ENCODE data around the gene LRR1.

DNA sequence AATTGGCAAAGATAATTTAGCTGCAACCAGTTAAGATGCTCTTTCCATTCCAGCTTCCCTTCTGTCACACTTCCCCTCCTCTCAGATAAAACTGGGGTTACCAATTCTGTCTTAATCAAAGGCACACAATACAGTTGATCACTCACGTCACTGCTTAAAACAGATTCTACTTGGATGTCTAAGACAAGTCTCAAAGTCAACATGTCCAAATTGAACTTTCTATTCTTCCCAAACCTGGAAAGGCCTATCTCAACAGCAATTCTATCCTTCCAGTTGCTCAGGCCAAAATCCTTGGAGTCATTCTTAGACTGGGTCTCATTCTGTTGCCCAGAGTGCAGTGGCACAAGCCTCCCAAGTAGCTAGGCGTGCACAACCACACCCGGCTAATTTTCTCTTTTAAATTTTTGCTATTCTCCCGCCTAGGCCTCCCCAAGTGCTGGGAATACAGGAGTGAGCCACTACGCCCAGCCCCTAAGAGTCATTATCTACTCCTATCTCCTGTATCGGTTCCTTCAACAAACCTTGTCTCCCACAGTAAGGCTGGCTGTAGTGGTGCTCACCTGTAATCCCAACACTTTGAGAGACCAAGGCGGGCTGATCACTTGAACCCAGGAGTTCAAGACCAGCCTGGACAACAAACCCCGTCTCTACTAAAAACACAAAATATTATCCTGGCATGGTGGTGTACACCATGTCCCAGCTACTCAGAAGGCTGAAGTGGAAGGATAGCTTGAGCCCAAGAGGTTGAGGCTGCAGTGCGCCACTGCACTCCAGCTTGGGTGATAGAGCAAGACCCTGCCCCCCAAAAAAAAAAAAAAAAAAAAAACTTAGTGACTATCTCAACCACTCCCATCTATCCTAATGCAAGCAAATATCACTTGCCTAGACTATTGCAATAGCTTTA, 17.3 kb upstream of the LRR1 start:
- TF ChIP-seq POLR2A (IDR thresholded peaks at IDR 0.05; ENCODE audit: low read depth, low read length) (peak; percentile 36; the same call in 1 of the 2 replicates), POLR2AphosphoS5 (IDR thresholded peaks at IDR 0.05; ENCODE audit: low read depth, low read length) (0 out of 2 replicates have a peak, but pooled peaks have one; percentile 50), TAF1 (IDR thresholded peaks at IDR 0.05; ENCODE audit: low read depth, low read length) (no peak), PAX5 (IDR thresholded peaks at IDR 0.05; ENCODE audit: insufficient read depth, low read length, severe bottlenecking) (no peak), POU2F2 (IDR thresholded peaks at IDR 0.05; ENCODE audit: low read depth, low read length) (no peak)
